GM18499 (cell line): Measurements from ENCODE around the gene SLC37A3.
"Not testable (repeated sequence)": the region's sequence is repeated elsewhere in the genome, so short reads cannot be mapped to it uniquely, and the experiment has no call there.

Experiments
- ATAC-seq: cut with Tn5 transposase; IDR thresholded peaks from one replicate; pipeline ENCODE4 v1.9.1; 2021; ENCODE audit warnings: moderate number of reproducible peaks; ENCODE audit not compliant: insufficient read depth, unreplicated experiment

The SLC37A3 gene, protein sequence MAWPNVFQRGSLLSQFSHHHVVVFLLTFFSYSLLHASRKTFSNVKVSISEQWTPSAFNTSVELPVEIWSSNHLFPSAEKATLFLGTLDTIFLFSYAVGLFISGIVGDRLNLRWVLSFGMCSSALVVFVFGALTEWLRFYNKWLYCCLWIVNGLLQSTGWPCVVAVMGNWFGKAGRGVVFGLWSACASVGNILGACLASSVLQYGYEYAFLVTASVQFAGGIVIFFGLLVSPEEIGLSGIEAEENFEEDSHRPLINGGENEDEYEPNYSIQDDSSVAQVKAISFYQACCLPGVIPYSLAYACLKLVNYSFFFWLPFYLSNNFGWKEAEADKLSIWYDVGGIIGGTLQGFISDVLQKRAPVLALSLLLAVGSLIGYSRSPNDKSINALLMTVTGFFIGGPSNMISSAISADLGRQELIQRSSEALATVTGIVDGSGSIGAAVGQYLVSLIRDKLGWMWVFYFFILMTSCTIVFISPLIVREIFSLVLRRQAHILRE

DNA sequence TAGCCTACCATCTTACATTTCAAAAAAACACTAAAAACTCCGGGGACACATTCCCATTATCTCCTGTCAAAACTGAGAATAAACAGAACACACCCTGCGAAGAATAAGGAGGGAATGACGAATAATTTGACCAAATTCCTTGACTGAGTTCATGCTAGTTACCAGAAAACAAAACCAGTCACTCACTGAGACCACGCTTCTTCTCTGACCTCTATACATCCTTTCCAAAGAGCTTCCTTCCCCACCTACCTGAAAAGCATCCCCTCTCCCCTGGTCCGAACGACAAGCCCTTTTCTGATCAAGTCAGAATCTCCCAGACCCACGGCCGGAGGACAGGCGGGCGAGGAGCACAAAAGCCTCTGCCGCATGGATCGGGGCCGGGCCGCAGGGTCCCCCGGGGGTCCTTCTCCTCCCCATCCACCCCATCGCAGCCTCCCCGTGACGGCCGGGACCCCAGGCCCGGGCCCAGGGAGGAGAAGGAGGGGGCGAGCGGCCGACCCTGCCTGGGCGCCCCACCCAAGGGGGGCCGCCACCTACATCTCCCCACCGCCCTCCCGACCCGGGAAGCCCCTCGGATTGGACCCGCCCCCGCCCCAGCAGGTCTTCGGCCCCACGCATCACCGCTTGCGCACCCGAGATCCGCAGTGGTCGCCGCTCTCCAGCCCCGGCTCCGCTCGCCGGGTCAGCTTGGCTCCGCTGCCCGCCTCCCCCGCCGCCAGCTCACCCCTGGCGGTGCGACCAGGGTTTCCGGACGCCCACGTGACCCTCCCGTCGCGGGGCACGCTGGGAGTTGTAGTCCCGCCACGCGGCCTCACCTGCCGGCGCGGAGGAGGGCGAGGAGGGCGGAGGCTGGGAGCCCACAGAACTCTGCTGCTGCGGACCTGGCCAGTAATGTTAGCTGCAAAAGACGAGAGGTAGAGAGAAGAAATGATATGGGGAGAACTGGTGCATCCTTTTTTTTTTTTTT lies at the start of gene SLC37A3:
TSS of gene SLC37A3 (minus strand) at position 747 of the 967 bp plus-strand sequence. CDS start 16,004 bp downstream, outside the sequence.
- ATAC-seq = peak; percentile 64

DNA sequence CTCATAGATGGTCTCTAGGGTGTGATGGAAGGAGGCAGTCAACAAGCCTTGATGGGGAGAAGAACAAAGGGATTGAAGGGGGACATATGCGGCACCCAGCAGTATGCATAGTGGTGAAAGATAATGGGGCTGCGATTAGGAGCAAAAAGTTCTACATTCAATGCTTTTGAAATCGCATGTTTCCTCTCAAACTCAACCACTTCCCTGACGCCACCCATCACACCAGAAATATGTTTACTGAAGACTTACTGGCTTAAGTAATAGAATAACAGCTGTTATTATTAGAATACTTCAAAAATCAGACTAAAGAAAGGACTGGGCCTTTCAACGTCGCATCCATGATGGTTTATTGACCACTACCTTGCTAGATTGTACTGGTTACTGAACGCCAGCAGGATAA lies 49.5 kb upstream of the SLC37A3 start:
- ATAC-seq = no peak

DNA sequence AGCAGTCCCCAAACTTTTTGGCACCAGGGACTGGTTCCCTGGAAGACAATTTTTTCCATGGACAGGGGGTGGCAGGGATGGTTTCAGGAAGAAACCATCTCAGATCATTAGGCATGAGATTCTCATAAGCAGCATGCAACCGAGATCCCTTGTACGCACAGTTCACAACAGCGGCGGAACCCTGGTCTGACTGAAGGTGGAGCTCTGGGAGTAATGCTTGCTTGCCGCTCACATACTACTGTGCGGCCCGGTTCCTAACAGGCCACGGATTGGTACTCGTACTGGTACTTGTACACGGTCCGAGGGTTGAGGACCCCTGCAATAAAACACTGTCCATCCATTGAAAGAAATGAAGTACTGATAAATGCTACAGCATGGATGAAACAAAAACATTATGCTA lies 48.1 kb upstream of the SLC37A3 start:
- ATAC-seq = no peak

DNA sequence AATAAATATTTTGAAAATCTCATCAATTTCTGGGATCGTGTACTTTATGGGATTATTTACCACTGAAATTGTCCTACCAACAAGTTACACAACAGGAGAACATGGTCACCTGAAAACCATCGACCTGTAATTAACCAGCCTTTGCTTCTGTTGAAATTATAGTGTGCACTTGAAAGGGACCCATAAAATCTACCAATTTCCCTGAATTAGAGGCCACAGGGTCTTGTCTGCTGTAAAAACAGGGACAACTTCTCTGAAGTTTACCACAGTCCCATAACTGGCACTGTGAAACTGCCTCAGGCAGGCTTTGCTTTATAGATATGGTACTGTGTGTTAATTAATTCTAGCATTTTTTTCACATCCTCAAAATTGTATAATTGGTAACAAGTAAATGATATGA lies 43.2 kb upstream of the SLC37A3 start:
- ATAC-seq = no peak

DNA sequence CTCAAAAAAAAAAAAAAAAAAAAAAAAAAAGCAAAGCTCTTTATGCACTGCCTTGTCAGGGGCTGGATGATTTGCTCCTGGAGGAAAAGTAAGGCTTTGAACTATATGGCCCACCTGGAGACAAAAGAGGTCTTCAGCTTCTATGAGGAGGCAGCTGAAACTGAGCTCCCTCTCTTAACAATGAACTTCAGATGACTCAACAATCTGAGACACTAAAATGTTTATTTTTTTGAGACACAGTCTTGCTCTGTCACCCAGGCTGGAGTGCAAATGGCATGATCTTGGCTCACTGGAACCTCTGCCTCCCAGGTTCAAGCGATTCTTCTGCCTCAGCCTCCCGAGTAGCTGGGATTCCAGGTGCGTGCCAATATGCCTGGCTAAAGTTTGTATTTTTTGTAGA lies 42.3 kb upstream of the SLC37A3 start:
- ATAC-seq = no peak

DNA sequence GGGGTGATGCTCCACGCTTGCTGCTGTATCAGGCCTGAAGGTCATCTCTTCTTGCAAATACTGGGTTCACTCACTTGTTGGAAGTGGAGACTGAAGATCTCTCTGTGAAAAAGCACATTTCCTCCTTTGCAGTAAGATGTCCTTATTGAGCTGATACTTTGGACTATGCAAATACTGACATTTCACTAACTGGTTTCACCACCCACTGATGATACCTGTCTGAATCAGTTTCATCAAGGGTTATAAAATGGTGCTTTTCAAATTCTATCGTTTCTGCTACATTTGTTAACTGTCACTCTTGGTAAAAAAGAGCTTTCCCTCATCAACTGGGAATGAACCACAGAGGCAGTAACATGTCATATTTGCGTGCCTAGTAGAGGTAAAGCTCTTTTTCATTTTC lies 41.0 kb upstream of the SLC37A3 start:
- ATAC-seq = no peak

DNA sequence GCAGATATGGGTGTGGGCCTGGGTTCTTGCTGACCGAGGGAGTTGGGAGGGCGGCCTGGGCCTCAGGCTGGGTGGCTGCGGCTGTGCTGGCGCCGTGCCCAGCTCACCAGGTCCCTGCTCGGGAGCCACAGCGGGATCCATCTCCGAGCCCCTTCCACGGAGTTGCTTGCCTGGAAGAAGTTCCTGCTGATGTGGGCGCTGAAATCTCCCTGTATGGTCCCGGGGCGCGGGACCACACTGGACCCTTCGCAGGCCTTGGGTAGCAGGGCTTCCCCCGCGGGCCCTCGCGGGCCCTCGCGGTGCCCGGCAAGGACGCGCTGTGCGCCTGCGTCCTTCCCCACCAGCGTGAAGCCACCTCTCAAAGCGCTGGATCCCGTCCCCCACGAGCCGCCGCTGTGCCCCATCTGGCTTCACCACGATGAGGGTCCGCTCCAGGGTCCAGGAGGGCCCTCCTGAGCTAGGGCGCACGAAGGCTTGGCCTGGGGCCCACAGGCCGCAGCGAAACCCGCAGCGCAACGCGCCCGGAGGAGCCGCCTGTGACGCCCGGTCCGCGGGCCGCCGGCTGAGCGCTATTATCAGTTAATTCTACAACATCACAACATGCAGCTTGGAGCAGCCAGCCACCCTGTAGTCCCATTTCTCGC lies 37.0 kb upstream of the SLC37A3 start:
- ATAC-seq = no peak

DNA sequence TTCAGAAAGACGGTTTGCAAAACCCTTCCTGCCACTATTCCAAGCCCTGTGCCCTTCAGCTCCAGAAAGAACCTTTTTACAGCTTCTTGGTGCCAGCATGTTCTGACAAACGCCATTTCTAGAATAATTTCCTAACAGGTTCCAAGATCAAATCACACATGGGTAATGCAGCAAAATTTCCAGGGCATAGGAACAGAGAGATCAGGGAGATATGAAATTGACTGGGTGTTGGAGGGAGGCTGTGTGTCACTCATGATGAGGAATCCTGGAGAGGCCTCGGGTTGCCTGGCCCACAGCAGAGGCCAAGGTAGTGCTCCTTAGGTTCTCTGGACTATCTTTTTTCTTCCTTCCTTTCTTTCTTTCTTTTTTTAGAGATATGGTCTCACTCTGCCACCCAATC lies 35.1 kb upstream of the SLC37A3 start:
- ATAC-seq = no peak

DNA sequence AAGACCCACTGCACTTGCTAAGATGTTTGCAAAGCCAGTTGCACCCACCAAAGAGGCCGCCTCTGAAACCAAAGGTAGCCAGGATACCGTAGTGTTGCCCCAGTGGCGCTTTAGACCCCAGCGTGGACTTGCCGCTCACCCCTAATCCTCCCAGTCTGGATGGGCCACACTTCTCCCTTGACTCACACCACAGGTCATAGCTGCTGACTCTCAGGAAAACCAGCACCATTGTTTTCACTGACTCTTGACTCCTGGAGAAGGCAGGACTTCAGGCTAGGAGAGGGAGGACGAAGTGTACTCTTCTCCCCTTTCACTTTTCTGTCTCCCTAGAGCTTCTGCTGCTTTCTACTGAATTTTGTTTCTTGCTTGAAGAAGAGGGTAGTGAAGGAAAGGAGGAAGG lies 27.8 kb upstream of the SLC37A3 start:
- no peak for ATAC-seq

DNA sequence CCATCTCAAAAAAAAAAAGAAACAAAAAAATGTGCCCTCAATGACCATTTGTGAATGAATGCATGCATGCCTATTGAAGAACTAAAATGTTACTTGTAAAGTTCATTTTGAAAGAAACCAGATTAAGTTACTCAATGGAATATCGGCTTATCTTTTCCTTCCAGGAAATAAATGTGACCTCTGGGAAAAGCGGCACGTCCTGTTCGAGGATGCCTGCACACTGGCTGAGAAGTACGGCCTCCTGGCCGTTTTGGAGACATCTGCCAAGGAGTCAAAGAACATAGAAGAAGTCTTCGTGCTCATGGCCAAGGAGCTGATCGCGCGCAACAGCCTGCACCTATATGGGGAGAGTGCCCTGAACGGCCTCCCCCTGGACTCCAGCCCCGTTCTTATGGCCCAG lies 27.4 kb upstream of the SLC37A3 start:
- ATAC-seq = no peak

DNA sequence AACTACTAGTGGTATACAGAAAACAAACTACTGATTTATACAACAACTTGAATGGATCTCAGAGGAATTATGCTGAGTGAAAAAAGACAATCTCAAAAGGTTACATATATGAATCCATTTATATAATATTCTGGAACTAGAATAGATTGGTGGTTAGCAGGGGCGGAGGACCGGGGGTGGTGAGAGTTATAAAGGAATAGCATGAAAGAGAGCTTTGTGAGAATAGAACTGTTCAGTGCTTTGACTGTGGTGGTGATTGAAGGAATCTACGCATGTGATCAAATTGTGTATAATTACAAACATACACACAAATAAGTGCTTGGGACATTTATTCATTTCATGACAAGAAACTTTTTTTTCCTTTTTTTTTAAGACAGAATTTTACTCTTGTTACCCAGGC lies 25.2 kb upstream of the SLC37A3 start:
- ATAC-seq = no peak

DNA sequence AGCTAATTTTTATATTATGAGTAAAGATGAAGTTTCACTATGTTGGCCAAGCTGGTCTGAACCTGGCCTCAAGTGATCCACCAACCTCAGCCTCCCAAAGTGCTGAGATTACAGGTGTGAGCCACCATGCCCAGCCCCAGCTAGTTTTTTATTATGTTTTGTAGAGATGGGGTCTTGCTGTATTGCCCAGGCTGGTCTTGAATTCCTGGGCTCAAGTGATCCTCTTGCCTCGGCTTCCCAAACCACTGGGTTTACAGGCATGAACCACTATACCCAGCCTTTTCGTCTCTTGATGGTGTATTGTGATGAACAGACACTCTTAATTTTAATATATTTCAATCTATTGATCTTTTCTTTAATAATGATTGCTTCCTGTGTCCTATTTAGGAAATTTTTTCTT lies 23.2 kb upstream of the SLC37A3 start:
- ATAC-seq = no peak

DNA sequence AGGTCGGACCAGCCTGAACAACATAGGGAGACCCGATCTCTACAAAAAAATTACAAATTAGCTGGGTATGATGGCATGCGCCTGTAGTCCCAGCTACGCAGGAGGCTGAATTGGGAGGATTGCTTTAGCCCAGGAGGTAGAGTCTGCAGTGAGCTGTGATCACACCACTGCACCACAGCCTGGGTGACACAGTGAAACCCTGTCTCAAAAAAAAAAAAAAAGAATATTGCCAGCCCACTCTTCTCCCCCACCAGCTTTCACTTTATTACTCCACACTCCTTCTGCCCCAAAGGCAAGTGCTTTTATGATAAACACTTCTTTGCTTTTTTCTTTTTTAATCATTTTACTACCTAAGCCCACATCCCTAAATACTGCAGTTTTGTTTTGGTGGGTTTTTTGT lies 20.3 kb upstream of the SLC37A3 start:
- no peak for ATAC-seq

DNA sequence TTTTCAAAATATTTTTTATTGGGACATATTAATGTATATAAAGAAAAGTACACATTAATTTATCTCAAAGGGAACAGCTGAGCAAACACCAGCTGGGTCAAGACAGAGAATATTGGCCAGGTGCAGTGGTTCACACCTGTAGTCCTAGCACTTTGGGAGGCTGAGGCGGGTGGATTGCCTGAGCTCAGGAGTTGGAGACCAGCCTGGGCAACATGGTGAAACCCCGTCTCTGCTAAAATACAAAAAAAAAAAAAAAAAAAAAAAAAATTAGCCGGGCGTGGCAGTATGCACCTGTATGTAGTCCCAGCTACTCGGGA lies 19.8 kb upstream of the SLC37A3 start:
- ATAC-seq = not testable (repeated sequence)

DNA sequence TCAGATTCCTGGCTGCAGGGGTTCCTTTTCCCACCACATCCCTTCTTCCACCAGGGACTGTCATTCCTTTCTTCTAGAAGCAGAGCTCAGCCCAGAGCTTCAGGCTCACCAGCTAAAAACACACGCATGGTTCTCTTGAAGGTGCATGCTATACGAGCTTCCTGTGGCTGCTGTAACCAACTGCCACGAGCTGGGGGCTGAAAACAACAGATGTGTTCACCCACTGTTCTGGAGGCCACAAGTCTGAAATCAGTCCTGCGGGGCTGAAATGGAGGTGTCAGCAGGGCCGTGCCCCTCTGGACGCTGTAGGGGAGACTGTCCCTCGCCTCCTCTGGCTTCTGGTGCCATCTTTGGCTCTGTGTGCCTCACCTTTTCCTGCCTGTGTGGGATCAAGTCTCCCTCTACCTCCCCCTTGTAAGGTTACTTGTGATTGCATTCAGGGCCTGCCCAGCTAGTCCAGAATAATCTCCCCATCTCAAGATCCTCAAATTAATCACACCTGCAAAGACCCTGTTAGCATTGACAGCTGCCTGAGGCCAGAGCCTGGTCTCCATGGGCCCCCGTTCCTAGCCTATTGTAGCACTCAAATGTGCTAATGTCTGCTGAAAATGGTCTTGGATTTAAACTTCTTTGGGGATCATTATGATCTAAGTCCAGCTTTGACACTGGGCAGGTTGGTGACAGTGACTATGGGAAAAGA lies 19.3 kb upstream of the SLC37A3 start:
- no peak for ATAC-seq

DNA sequence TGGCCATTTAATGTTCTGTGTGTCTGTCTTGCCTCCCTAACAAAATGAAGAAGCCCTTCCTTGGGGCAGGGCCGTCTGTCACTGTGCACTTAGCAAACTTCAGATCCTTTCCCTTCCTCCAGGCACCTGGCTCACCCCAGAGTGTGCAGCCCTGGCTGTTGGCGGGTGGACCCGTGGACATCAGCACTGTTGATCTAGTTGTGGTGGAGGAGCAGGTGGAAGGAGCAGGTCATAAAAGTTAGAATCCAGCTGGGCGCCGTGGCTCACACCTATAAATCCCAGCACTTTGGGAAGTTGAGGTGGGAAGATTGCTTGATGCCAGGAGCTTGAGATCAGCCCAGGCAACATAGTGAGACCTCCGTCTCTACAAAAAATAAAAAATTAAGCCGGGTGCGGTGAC lies 18.2 kb upstream of the SLC37A3 start:
- no peak for ATAC-seq

DNA sequence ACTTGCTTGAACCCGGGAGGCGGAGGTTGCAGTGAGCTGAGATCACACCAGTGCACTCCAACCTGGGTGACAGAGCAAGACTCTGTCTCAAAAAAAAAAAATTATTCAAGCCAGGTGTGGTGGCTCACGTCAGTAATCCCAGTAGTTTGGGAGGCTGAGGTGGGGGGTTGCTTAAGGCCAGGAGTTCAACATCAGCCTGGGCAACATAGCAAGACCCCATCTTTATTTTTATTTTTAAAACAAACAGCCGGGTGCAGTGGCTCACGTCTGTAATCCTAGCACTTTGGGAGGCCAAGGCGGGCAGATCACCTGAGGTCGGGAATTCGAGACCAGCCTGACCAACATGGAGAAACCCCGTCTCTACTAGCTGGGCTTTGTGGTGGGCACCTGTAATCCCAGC lies 17.5 kb upstream of the SLC37A3 start:
- ATAC-seq = not testable (repeated sequence)

DNA sequence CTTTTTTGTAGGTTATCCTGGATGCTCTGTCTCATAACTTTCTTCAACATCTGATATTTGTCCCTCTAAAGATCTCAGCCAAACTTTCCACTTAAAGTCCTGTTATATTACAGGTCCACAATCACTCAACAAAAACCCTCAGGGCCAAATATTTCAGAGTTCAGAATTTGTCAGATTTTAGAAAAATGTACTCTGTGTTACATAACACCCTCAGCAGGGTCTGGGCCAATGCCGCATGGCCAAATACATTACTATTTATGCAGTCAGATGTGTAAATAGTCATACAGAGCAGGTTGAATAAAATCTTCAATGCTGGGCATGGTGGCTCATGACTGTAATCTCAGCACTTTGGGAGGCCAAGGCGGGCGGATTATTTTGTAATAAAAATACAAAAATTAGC lies 17.0 kb upstream of the SLC37A3 start:
- no peak for ATAC-seq

DNA sequence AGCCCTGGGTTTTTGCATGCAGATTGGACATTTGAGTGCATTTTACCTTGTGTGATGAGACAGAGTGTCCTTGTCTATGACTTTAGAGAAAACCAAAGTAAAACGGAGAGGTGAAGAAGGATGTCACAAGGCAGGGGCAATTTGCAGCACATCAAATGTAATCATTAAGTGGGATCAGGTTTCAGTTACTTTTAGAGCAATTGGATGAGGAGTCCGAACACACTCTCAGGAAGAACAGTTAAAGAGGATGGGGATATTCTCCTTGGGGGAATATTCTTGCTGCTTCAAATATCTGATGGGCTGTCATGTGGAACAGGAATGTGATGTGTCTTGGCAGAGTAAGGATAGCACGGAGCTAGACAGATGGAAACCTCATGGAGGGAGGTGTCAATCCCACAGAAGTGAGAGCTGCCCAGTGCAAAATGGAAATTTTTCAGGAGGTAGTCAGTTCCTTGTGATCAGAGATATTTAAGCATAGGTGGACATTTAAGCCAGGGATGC lies 6.3 kb upstream of the SLC37A3 start:
- ATAC-seq = no peak
